ENCODE data around the gene PMM1. TPM values are rescaled to one million over a fixed set of nuclear protein-coding genes. Genes with fewer than 3 reads are reported as not detected.

Gene PMM1
- total and polyA plus RNA-seq, 2 of the 13 experiments (the other 11 are each of a cell fraction or from before 2014, with no cell fraction given): 17.8 to 95.6 TPM

DNA sequence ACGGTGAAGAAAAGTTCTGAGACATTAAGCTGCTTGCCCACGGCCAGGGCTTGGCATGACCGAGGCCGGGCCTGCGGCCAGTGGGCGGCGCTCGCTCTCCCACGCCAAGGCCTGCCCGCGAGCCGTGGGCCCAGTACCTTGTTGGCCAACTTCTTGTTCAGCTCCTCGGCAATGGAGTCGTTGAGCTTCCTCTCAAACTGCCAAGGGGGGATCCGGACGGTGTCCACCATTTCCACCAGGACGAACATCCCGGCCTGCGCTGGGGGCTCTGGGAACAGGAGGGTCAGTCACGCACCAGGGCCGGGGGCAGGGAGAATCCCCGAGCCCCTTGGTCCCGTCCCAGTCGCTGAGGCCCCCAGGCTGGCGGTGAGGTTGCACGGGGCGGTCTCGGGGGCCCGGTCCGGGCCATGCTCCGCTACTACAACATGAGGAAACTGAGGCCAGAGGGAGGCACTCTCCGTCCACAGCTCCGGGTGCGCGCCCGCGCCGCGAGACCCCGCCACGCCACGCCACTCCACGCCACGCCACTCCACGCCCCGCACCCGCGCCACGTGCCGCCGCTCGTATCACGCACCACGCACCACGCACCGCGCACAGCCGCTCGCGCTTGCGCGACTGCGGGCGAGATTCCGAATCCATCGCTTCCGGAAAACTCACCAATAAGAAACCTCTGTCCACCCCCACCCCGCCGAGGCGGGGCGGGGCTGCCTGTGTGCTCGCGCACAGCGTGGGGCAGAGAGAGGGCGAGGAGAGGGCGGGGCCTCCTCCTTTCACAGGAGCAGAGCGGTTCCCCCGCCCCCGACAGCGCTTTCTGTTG is 45.6 kb downstream of the PMM1 start, which contains the start of gene POLR3H (continued):
- TF ChIP-seq, protein P1, sequence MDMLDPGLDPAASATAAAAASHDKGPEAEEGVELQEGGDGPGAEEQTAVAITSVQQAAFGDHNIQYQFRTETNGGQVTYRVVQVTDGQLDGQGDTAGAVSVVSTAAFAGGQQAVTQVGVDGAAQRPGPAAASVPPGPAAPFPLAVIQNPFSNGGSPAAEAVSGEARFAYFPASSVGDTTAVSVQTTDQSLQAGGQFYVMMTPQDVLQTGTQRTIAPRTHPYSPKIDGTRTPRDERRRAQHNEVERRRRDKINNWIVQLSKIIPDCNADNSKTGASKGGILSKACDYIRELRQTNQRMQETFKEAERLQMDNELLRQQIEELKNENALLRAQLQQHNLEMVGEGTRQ (IDR thresholded peaks at IDR 0.05; ENCODE audit: low read depth, low read length): no peak
- TF ChIP-seq, protein P1 (CRISPR knock-in tag; IDR thresholded peaks at IDR 0.05; ENCODE audit: borderline replicate concordance): no peak
- TF ChIP-seq GABPB1 (CRISPR knock-in tag; IDR thresholded peaks at IDR 0.05): peak; percentile 81
- TF ChIP-seq, protein P2, sequence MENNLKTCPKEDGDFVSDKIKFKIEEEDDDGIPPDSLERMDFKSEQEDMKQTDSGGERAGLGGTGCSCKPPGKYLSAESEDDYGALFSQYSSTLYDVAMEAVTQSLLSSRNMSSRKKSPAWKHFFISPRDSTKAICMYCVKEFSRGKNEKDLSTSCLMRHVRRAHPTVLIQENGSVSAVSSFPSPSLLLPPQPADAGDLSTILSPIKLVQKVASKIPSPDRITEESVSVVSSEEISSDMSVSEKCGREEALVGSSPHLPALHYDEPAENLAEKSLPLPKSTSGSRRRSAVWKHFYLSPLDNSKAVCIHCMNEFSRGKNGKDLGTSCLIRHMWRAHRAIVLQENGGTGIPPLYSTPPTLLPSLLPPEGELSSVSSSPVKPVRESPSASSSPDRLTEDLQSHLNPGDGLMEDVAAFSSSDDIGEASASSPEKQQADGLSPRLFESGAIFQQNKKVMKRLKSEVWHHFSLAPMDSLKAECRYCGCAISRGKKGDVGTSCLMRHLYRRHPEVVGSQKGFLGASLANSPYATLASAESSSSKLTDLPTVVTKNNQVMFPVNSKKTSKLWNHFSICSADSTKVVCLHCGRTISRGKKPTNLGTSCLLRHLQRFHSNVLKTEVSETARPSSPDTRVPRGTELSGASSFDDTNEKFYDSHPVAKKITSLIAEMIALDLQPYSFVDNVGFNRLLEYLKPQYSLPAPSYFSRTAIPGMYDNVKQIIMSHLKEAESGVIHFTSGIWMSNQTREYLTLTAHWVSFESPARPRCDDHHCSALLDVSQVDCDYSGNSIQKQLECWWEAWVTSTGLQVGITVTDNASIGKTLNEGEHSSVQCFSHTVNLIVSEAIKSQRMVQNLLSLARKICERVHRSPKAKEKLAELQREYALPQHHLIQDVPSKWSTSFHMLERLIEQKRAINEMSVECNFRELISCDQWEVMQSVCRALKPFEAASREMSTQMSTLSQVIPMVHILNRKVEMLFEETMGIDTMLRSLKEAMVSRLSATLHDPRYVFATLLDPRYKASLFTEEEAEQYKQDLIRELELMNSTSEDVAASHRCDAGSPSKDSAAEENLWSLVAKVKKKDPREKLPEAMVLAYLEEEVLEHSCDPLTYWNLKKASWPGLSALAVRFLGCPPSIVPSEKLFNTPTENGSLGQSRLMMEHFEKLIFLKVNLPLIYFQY (CRISPR knock-in tag; IDR thresholded peaks at IDR 0.05; ENCODE audit: borderline replicate concordance): 0 out of 2 replicates have a peak, but pooled peaks have one; percentile 31
- no peak for TF ChIP-seq ZNF230 (CRISPR knock-in tag; IDR thresholded peaks at IDR 0.05)
- TF ChIP-seq ZNF550 (CRISPR knock-in tag; IDR thresholded peaks at IDR 0.05; ENCODE audit: borderline replicate concordance): no peak
- TF ChIP-seq, protein P3, sequence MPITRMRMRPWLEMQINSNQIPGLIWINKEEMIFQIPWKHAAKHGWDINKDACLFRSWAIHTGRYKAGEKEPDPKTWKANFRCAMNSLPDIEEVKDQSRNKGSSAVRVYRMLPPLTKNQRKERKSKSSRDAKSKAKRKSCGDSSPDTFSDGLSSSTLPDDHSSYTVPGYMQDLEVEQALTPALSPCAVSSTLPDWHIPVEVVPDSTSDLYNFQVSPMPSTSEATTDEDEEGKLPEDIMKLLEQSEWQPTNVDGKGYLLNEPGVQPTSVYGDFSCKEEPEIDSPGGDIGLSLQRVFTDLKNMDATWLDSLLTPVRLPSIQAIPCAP (CRISPR knock-in tag; IDR thresholded peaks at IDR 0.05; ENCODE audit: low read depth): no peak
- no peak for TF ChIP-seq GABPA (IDR thresholded peaks at IDR 0.05; ENCODE audit: low read depth, low read length)
- peak; percentile 64; the same call in 1 of the 2 replicates for TF ChIP-seq GABPA (CRISPR knock-in tag; IDR thresholded peaks at IDR 0.05; ENCODE audit: low read depth)
- TF ChIP-seq MYC (CRISPR knock-in tag; IDR thresholded peaks at IDR 0.05; ENCODE audit: borderline replicate concordance): peak; percentile 73; the same call in 1 of the 2 replicates
- no peak for TF ChIP-seq ZBTB7A (CRISPR knock-in tag; IDR thresholded peaks at IDR 0.05)
- no peak for TF ChIP-seq HNRNPUL1 (IDR thresholded peaks at IDR 0.05; ENCODE audit: low read depth, low read length)
- no peak for TF ChIP-seq SIX1 (CRISPR knock-in tag; IDR thresholded peaks at IDR 0.05; ENCODE audit: borderline replicate concordance)
- 0 out of 2 replicates have a peak, but pooled peaks have one; percentile 27 for TF ChIP-seq HIVEP1 (CRISPR knock-in tag; IDR thresholded peaks at IDR 0.05)
- no peak for TF ChIP-seq TCF12 (IDR thresholded peaks at IDR 0.05)
- peak; percentile 52; the same call in 1 of the 2 replicates for TF ChIP-seq TCF12 (CRISPR knock-in tag; IDR thresholded peaks at IDR 0.05)
- peak; percentile 71; the same call in 1 of the 2 replicates for TF ChIP-seq ZMYM4 (CRISPR knock-in tag; IDR thresholded peaks at IDR 0.05)
- peak; percentile 56; the same call in 1 of the 2 replicates for TF ChIP-seq HDAC2 (CRISPR knock-in tag; IDR thresholded peaks at IDR 0.05)

Measured in HepG2 (cell line).